HAP-1 (cell line): Measurements from ENCODE around the gene MEOX2.

Experiments
- DNase-seq, 2 experiments: peaks; one replicate each; pipeline ENCODE4 v3.0.0-alpha.2; 2016 to 2020; ENCODE audit warnings: low spot score in 2 of 2
- H3K27me3 ChIP-seq: fragments of 250-450 bp; sonication (Bioruptor Pico); 2 replicates; pipeline ENCODE4 v1.5.1; 2020; ENCODE audit warnings: low read depth, mild to moderate bottlenecking, moderate library complexity
- H3K36me3 ChIP-seq: fragments of 250-450 bp; sonication (Bioruptor Pico); replicated peaks from 2 replicates; pipeline ENCODE4 v1.5.1; 2020; ENCODE audit warnings: mild to moderate bottlenecking
- H3K4me1 ChIP-seq: fragments of 250-450 bp; sonication (Bioruptor Pico); 2 replicates; pipeline ENCODE4 v1.5.1; 2020; ENCODE audit warnings: mild to moderate bottlenecking
- H3K4me3 ChIP-seq: fragments of 250-450 bp; sonication (Bioruptor Pico); 2 replicates; pipeline ENCODE4 v1.5.1; 2020; ENCODE audit warnings: mild to moderate bottlenecking, moderate library complexity
- H3K9me3 ChIP-seq: fragments of 250-450 bp; sonication (Bioruptor Pico); 2 replicates; pipeline ENCODE4 v1.5.1; 2020; ENCODE audit warnings: mild to moderate bottlenecking, moderate library complexity
- in situ Hi-C: fragments of 300-500 bp; cut with MboI; formaldehyde crosslinking; loops from 3 replicates; pipeline ENCODE4 v1.14.3; 2020; ENCODE audit warnings: low sequenced_read_pairs, inconsistent platforms, mixed read lengths

The MEOX2 gene

GRCh38 chr7:15667991-15668390 is 18.5 kb downstream of the MEOX2 start:
- H3K36me3 ChIP-seq, result no peaks in the 10 kb centered on the region

GRCh38 chr7:15662451-15662850 is 24.0 kb downstream of the MEOX2 start:
- no peaks in the 10 kb centered on the region for H3K36me3 ChIP-seq
- H3K9me3 ChIP-seq, result no peaks in the 10 kb centered on the region
- H3K4me3 ChIP-seq, result no peak overlapping the region
- H3K4me1 ChIP-seq, result no peaks in the 10 kb centered on the region
- H3K27me3 ChIP-seq, result no peaks in the 10 kb centered on the region
- no peak for DNase-seq
- in situ Hi-C loops, result no loop called here

More at GRCh38 chr7:15667991-15668390, 18.5 kb downstream of the MEOX2 start:
- no peaks in the 10 kb centered on the region for H3K9me3 ChIP-seq
- in situ Hi-C loops, result no loop called here
- H3K27me3 ChIP-seq, result no peaks in the 10 kb centered on the region
- no peak overlapping the region for H3K4me3 ChIP-seq
- no peaks in the 10 kb centered on the region for H3K4me1 ChIP-seq
- DNase-seq, result no peak

GRCh38 chr7:15658247-15658646 is 28.2 kb downstream of the MEOX2 start:
- H3K4me3 ChIP-seq, result no peak overlapping the region
- no peak for DNase-seq
- no peaks in the 10 kb centered on the region for H3K9me3 ChIP-seq
- in situ Hi-C loops, result no loop called here
- no peaks in the 10 kb centered on the region; the same call in 1 of the 2 replicates for H3K27me3 ChIP-seq
- H3K36me3 ChIP-seq, result no peaks in the 10 kb centered on the region
- H3K4me1 ChIP-seq, result no peaks in the 10 kb centered on the region

GRCh38 chr7:15652776-15653290 is 33.6 kb downstream of the MEOX2 start:
- no peak for DNase-seq
- no peaks in the 10 kb centered on the region for H3K36me3 ChIP-seq
- in situ Hi-C loops, result no loop called here
- H3K27me3 ChIP-seq, result no peaks in the 10 kb centered on the region; the same call in 1 of the 2 replicates
- H3K9me3 ChIP-seq, result no peaks in the 10 kb centered on the region
- H3K4me1 ChIP-seq, result peaks cover 11% of the 10 kb centered on the region
- H3K4me3 ChIP-seq, result no peak overlapping the region

- in situ Hi-C loops, result no loop called here
- no peak for DNase-seq
Measured at GRCh38 chr7:15651693-15652092, 34.8 kb downstream of the MEOX2 start.

GRCh38 chr7:15650787-15651186 is 35.7 kb downstream of the MEOX2 start:
- no peak for DNase-seq
- in situ Hi-C loops, result no loop called here
- Histone ChIP-seq H3K9me3 (no peaks in the 10 kb centered on the region), H3K4me1 (peaks cover 14% of the 10 kb centered on the region), H3K4me3 (no peak overlapping the region), H3K27me3 (no peaks in the 10 kb centered on the region; the same call in 1 of the 2 replicates), H3K36me3 (no peaks in the 10 kb centered on the region)

More at GRCh38 chr7:15651693-15652092, 34.8 kb downstream of the MEOX2 start:
- no peaks in the 10 kb centered on the region for H3K9me3 ChIP-seq
- H3K4me1 ChIP-seq, result peaks cover 14% of the 10 kb centered on the region
- no peaks in the 10 kb centered on the region; the same call in 1 of the 2 replicates for H3K27me3 ChIP-seq
- no peaks in the 10 kb centered on the region for H3K36me3 ChIP-seq
- H3K4me3 ChIP-seq, result no peak overlapping the region

- H3K36me3 ChIP-seq, result no peaks in the 10 kb centered on the region
- peaks cover 14% of the 10 kb centered on the region for H3K4me1 ChIP-seq
- H3K27me3 ChIP-seq, result no peaks in the 10 kb centered on the region
- DNase-seq, result peak in 1 of 2 experiments; percentile 54
- in situ Hi-C loops, result no loop called here
- H3K9me3 ChIP-seq, result no peaks in the 10 kb centered on the region
- no peak overlapping the region for H3K4me3 ChIP-seq
Measured at GRCh38 chr7:15648461-15648961, 38.0 kb downstream of the MEOX2 start.

- Histone ChIP-seq H3K4me1 (peaks cover 14% of the 10 kb centered on the region), H3K9me3 (no peaks in the 10 kb centered on the region), H3K27me3 (no peaks in the 10 kb centered on the region), H3K36me3 (no peaks in the 10 kb centered on the region), H3K4me3 (no peak overlapping the region)
- in situ Hi-C loops, result no loop called here
- DNase-seq, result peak in 1 of 2 experiments; percentile 8
Measured at GRCh38 chr7:15647309-15647708, 39.2 kb downstream of the MEOX2 start.

GRCh38 chr7:15643000-15643705 is 43.3 kb downstream of the MEOX2 start:
- Histone ChIP-seq H3K4me3 (no peak overlapping the region), H3K27me3 (no peaks in the 10 kb centered on the region), H3K4me1 (peaks cover 6% of the 10 kb centered on the region), H3K9me3 (no peaks in the 10 kb centered on the region), H3K36me3 (no peaks in the 10 kb centered on the region)
- in situ Hi-C loops, result no loop called here
- no peak for DNase-seq

- no peaks in the 10 kb centered on the region for H3K9me3 ChIP-seq
- no peaks in the 10 kb centered on the region for H3K27me3 ChIP-seq
- DNase-seq, result no peak
- in situ Hi-C loops, result no loop called here
- H3K4me1 ChIP-seq, result no peaks in the 10 kb centered on the region
- H3K36me3 ChIP-seq, result no peaks in the 10 kb centered on the region
- H3K4me3 ChIP-seq, result no peak overlapping the region
Measured at GRCh38 chr7:15628876-15629275, 57.6 kb downstream of the MEOX2 start.

GRCh38 chr7:15626041-15626440 is 60.4 kb downstream of the MEOX2 start:
- Histone ChIP-seq H3K9me3 (no peaks in the 10 kb centered on the region), H3K4me3 (no peak overlapping the region), H3K27me3 (no peaks in the 10 kb centered on the region), H3K36me3 (no peaks in the 10 kb centered on the region), H3K4me1 (no peaks in the 10 kb centered on the region)
- in situ Hi-C loops, result no loop called here
- DNase-seq, result no peak

GRCh38 chr7:15625466-15625865 is 61.0 kb downstream of the MEOX2 start:
- Histone ChIP-seq H3K4me1 (no peaks in the 10 kb centered on the region), H3K27me3 (no peaks in the 10 kb centered on the region), H3K4me3 (no peak overlapping the region), H3K9me3 (no peaks in the 10 kb centered on the region), H3K36me3 (no peaks in the 10 kb centered on the region)
- DNase-seq, result no peak
- in situ Hi-C loops, result no loop called here

- in situ Hi-C loops, result no loop called here
- H3K9me3 ChIP-seq, result no peaks in the 10 kb centered on the region
- H3K36me3 ChIP-seq, result no peaks in the 10 kb centered on the region
- H3K4me3 ChIP-seq, result no peak overlapping the region
- no peak for DNase-seq
- H3K27me3 ChIP-seq, result no peaks in the 10 kb centered on the region
- H3K4me1 ChIP-seq, result peaks cover 5% of the 10 kb centered on the region; the same call in 1 of the 2 replicates
Measured at GRCh38 chr7:15621468-15621867, 65.0 kb downstream of the MEOX2 start.

GRCh38 chr7:15620491-15621185 is 65.8 kb downstream of the MEOX2 start:
- Histone ChIP-seq H3K4me1 (peaks cover 5% of the 10 kb centered on the region; the same call in 1 of the 2 replicates), H3K27me3 (no peaks in the 10 kb centered on the region), H3K9me3 (no peaks in the 10 kb centered on the region), H3K4me3 (no peak overlapping the region), H3K36me3 (no peaks in the 10 kb centered on the region)
- in situ Hi-C loops, result no loop called here
- DNase-seq, result no peak
